Retina (tissue), 1 donor: ENCODE measurements around the gene C11orf68.
A peak's percentile ranks its signal among the peaks of the same experiment; 100 is the strongest.
"Not testable (repeated sequence)": the region's sequence is repeated elsewhere in the genome, so short reads cannot be mapped to it uniquely, and the experiment has no call there.

ENCODE experiments used
- DNase-seq: peaks from one replicate; pipeline ENCODE4 v3.0.0-alpha.2; 2016

The C11orf68 gene

GRCh38 chr11:65911682-65912568 lies 6.9 kb downstream of the C11orf68 start:
- DNase-seq: no peak

- no peak for DNase-seq
Measured at GRCh38 chr11:65907878-65908277, 11.0 kb downstream of the C11orf68 start.

- DNase-seq: no peak
Measured at GRCh38 chr11:65906602-65907001, 12.3 kb downstream of the C11orf68 start.

- no peak for DNase-seq
Measured at GRCh38 chr11:65903715-65904114, 15.1 kb downstream of the C11orf68 start.

- no peak for DNase-seq
Measured at GRCh38 chr11:65903068-65903481, 15.8 kb downstream of the C11orf68 start.

- DNase-seq: no peak
Measured at GRCh38 chr11:65900899-65901180, 18.0 kb downstream of the C11orf68 start.

GRCh38 chr11:65900125-65900898 lies 18.6 kb downstream of the C11orf68 start, which contains the start of gene FOSL1:
TSS of gene FOSL1 (minus strand) at chr11:65900388. CDS start at chr11:65900339, 49 bp downstream.
- DNase-seq: peak; percentile 64

- peak; percentile 60 for DNase-seq
Measured at GRCh38 chr11:65899356-65900124, 19.3 kb downstream of the C11orf68 start.

- DNase-seq: no peak
Measured at GRCh38 chr11:65898656-65899355, 20.1 kb downstream of the C11orf68 start.

- DNase-seq: no peak
Measured at GRCh38 chr11:65897020-65897471, 21.8 kb downstream of the C11orf68 start.

GRCh38 chr11:65896034-65896999 lies 22.5 kb downstream of the C11orf68 start:
- no peak for DNase-seq

- no peak for DNase-seq
Measured at GRCh38 chr11:65895482-65895981, 23.3 kb downstream of the C11orf68 start.

GRCh38 chr11:65894034-65894591 lies 24.7 kb downstream of the C11orf68 start:
- DNase-seq: no peak

GRCh38 chr11:65892661-65893317 lies 26.1 kb downstream of the C11orf68 start:
- DNase-seq: no peak

GRCh38 chr11:65892137-65892540 lies 26.7 kb downstream of the C11orf68 start:
- not testable (repeated sequence) for DNase-seq

GRCh38 chr11:65891219-65892136 lies 27.4 kb downstream of the C11orf68 start:
- DNase-seq: peak; percentile 29

- peak; percentile 96 for DNase-seq
Measured at GRCh38 chr11:65890324-65891218, 28.3 kb downstream of the C11orf68 start, which contains the start of gene CCDC85B. TSS of gene CCDC85B (plus strand) at chr11:65890673. CDS start at chr11:65890784, 111 bp downstream.
